Pancreas (tissue), 10 donors: ENCODE measurements around the gene CD59. TPM values are rescaled to one million over a fixed set of nuclear protein-coding genes. Genes with fewer than 3 reads are reported as not detected.
A peak's percentile ranks its signal among the peaks of the same experiment; 100 is the strongest.

ENCODE experiments used
- ATAC-seq, 4 donors: fragments of 200-7000 bp; cut with Tn5 transposase; one replicate each; pipeline versions ENCODE4 v1.8.0 to v1.9.1; 2020; ENCODE audit warnings: mild to moderate bottlenecking in 4 of 4, moderate library complexity in 4 of 4
- DNase-seq, 6 donors: peaks; one replicate each; pipeline ENCODE4 v3.0.0-alpha.2; 2020
- FAIRE-seq: peaks from 2 replicates; lab custom pipeline; 2012; peaks lifted over from hg19 to GRCh38; lab: Jason Lieb, UNC
- H3K27ac ChIP-seq, 4 donors: fragments of 200-600 bp; sonication (generic); 1 replicate in 3 of 4; 2 replicates in 1 of 4; pipeline versions ENCODE4 v1.5.0 to v1.8.0; 2020
- H3K27me3 ChIP-seq, 4 donors: fragments of 200-600 bp; one replicate each; pipeline ENCODE4 v1.8.0; 2021
- H3K36me3 ChIP-seq, 3 donors: fragments of 200-600 bp; sonication (generic) in 1 of 3; one replicate each; pipeline versions ENCODE4 v1.5.0 to v1.8.0; 2020 to 2021
- H3K4me1 ChIP-seq, 3 donors: fragments of 200-600 bp; one replicate each; pipeline ENCODE4 v1.8.0; 2021
- H3K4me3 ChIP-seq, 4 donors: fragments of 200-600 bp; sonication (generic) in 2 of 4; one replicate each; pipeline versions ENCODE4 v1.5.0 to v1.8.0; 2020 to 2021
- H3K9me3 ChIP-seq, 4 donors: fragments of 200-600 bp; one replicate each; pipeline ENCODE4 v1.8.0; 2021
- WGBS, 2 donors: extraction: QIAGEN DNeasy Blood & Tissue Kit; methylation state at CpG; one replicate each; pipeline ENCODE4 v1.1.7; 2013; 5-methylcytosine and 5-hydroxymethylcytosine counted together
- intact Hi-C, 3 donors: fragments of 100-400 bp; cut with DNase I; formaldehyde crosslinking; loops; one replicate each; pipeline versions ENCODE4 v1.11.1 to v1.14.2; 2022
- polyA plus RNA-seq, 2 donors: library from polyadenylated mRNA; stranded (reverse); fragments of 200-250 nt; gene quantifications; one replicate each; pipeline ENCODE4 v1.2.3, GENCODE V29; 2013
- total RNA-seq, 6 donors: library from RNA; stranded (reverse); fragmentation: NEBNext Ultra II Directional in 4 of 6; extraction: Animal tissue kit (Norgen Biotek cat#: 25700) in 4 of 6; gene quantifications; one replicate each; pipeline versions ENCODE4 v1.2.1 to v1.2.4, GENCODE V29; 2021 to 2023
- TF ChIP-seq, protein P1 (sequence below), 4 donors: fragments of 200-600 bp; sonication (generic) in 3 of 4; IDR thresholded peaks; one replicate each; pipeline versions ENCODE4 v1.5.0 to v1.8.0; 2021; ENCODE audit warnings: antibody characterized with exemption in 4 of 4
- donor health status: healthy with polysubstance abuse.
- donor health status: DM: no; HTN: no; CAD: no; lungs with moderate emphysema.
- donor health status: DM: no; HTN: no; CAD: no.
- donor health status: control.
- donor health status: control.
- donor health status: Bipolar disorder and iron deficiency.
- donor health status: DM: yes; HTN: yes; CAD: no.
- donor health status: DM: no; HTN: no; CAD: no.
- donor health status: DM: no; HTN: no; CAD: no.
- donor health status: DM: yes; HTN: yes; CAD: no.

The CD59 gene
- total and polyA plus RNA-seq, 8 donors, result 44.4 to 495 (median 170) TPM

DNA sequence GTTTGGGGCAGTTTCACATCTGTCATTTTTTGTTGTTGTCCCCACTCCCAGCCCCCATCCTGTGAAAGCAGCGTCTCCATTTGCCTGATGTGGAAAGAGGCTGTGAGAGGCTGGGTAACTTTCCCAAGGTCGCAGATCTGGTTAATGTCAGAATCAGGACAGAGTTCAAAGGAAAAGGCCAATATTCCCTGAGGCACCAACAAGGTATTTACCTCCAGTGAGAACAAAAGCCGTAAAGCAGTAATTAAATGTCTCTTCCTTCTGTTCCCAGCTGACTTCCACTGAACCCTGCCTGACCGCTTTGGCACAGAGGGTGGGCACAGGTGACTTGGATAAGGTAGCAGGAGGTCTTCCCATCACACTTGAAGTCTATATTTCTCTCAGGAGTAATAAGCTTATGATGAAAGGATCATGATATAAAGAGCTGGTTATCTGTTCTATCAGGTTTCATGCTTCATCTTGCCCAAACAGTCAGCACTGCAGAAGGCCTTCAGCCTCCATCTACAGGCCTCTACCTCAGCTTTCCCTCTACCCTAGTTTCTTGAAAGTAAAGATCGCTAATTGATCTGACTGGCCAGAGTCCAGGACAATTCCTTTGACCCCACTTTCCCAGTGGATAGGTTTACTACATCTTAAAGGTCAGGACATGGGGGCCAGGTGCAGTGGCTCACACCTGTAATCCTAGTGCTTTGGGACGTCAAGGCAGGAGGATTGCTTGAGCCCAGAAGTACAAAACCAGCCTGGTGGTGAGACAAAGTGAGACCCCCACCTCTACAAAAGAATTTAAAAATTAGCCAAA lies 45.0 kb downstream of the CD59 start:
- TF ChIP-seq, protein P1, sequence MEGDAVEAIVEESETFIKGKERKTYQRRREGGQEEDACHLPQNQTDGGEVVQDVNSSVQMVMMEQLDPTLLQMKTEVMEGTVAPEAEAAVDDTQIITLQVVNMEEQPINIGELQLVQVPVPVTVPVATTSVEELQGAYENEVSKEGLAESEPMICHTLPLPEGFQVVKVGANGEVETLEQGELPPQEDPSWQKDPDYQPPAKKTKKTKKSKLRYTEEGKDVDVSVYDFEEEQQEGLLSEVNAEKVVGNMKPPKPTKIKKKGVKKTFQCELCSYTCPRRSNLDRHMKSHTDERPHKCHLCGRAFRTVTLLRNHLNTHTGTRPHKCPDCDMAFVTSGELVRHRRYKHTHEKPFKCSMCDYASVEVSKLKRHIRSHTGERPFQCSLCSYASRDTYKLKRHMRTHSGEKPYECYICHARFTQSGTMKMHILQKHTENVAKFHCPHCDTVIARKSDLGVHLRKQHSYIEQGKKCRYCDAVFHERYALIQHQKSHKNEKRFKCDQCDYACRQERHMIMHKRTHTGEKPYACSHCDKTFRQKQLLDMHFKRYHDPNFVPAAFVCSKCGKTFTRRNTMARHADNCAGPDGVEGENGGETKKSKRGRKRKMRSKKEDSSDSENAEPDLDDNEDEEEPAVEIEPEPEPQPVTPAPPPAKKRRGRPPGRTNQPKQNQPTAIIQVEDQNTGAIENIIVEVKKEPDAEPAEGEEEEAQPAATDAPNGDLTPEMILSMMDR (IDR thresholded peaks at IDR 0.05), result no peak
- 37 to 39% methylated on average over 6 of the region's 6 CpGs for WGBS, 2 donors
- H3K4me1 ChIP-seq, result peaks cover 33 to 69% (median 45%) of the 10 kb centered on the region in 3 donors
- peak; percentile 2 to 16 (median 6) for ATAC-seq
- no peak overlapping the region for H3K4me3 ChIP-seq
- H3K27ac ChIP-seq, result peak overlapping the region; percentile 80 to 95 (median 88)
- H3K36me3 ChIP-seq, result no peaks in the 10 kb centered on the region
- DNase-seq, result peak in 1 of 6 donors; percentile 15
- no peaks in the 10 kb centered on the region for H3K27me3 ChIP-seq
- intact Hi-C loops, result loop anchor here in 1 of 3 donors (5.0 kb wide), 1 partner anchor 329 kb away; no protein-coding TSS in a partner anchor
- H3K9me3 ChIP-seq, result no peaks in the 10 kb centered on the region
- no peak for FAIRE-seq

DNA sequence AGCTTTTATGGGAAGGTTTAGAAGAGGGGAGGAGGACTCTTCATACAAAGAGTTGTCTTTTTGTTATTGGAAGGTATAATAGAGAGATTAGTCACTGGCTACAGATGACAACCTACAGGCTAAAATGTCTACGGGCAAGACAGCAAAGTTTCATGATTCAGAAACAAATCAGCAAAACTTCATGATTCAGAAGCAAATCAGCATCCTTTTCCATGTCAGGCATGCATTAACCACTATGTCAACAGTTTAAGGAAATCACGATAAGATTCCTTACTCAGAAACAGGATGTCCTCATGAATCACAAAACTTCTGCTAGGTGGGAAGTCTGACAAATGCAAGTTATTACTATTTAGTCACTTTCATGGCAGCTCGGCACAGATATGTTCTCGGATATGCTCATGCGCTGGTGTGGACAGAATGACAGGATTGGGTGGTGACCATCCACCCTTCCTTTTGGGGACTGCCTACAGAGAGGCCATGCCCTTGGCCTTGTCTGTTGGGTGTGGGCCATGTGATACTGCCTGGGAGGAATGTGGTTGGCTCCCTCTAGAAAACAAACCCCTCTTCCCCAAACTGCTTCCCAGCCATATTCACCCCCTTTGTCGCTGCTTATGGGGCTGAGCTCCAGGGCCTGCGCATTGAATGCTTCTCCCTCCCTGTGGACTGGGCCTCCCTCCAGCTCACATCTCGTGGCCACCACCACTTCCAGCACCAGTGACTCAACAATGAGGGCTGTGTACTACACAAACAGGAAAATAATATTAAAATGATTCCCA lies 45.7 kb downstream of the CD59 start:
- peak in 3 of 6 donors; percentile 30 to 57 (median 35) for DNase-seq
- intact Hi-C loops, result loop anchor here in 1 of 3 donors (5.0 kb wide), 1 partner anchor 328 kb away; no protein-coding TSS in a partner anchor
- 49 to 60% methylated on average over 8 of the region's 8 CpGs for WGBS, 2 donors

DNA sequence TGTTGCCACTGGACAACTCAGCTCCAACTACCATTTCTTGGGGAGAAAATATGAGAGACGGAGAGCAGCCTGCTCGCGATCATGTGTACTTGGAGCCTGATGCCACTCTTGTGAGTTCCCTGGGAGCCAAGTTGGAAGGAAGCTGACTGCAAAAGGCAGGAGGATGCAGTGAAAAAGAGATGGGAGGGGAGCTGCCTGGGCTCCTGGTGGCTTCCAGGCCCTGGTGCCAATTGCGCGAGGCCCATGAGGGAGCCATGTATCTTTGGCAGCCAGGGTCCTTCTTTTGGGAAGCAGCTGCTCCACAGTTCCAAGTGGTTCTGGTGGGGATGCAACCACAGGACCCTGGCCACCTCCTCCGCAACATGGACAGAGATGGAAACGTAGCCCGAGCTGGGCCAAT lies 46.7 kb downstream of the CD59 start:
- H3K4me1 ChIP-seq, result peaks cover 17 to 55% (median 33%) of the 10 kb centered on the region in 3 donors
- TF ChIP-seq, protein P1 (IDR thresholded peaks at IDR 0.05), result no peak
- no peaks in the 10 kb centered on the region for H3K27me3 ChIP-seq
- ATAC-seq, result no peak
- H3K4me3 ChIP-seq, result no peak overlapping the region
- H3K27ac ChIP-seq, result peak overlapping the region; percentile 16 to 95 (median 88)
- WGBS, 2 donors, result 95 to 97% methylated on average over 8 of the region's 8 CpGs
- no peak for FAIRE-seq
- H3K36me3 ChIP-seq, result no peaks in the 10 kb centered on the region
- H3K9me3 ChIP-seq, result no peaks in the 10 kb centered on the region
- DNase-seq, result no peak
- intact Hi-C loops, result loop anchor here in 1 of 3 donors (10.0 kb wide), 2 partner anchors 325 to 525 kb away; partner anchors contain the start of gene CSTF3

More for the DNA sequence above, 45.7 kb downstream of the CD59 start:
- ATAC-seq (peak; percentile 8 to 40 (median 24)), FAIRE-seq (no peak)
- peaks cover 25 to 61% (median 42%) of the 10 kb centered on the region in 3 donors for H3K4me1 ChIP-seq
- peak overlapping the region; percentile 80 to 95 (median 88) for H3K27ac ChIP-seq
- H3K36me3 ChIP-seq, result no peaks in the 10 kb centered on the region
- no peak overlapping the region for H3K4me3 ChIP-seq
- H3K27me3 ChIP-seq, result no peaks in the 10 kb centered on the region
- no peaks in the 10 kb centered on the region for H3K9me3 ChIP-seq
- TF ChIP-seq, protein P1 (IDR thresholded peaks at IDR 0.05), result no peak

DNA sequence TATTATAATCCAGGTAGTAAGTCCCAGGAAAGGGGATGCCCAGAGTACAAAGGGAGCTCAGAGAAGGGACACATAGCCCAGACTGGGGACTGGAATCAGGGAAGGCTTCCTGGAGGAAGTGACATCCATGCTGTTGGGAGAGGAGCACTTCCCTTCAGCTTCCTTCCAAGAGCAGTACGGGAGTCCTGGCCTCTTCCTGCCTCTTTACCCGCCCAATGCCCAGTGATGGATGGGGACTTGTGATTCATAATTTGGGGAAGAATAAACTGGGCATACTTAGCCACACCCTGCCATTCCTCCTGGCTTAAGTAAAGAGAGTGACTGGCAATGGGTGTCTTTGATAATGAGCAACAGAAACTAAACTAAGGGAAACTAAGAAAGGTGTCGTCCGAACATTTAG lies 47.1 kb downstream of the CD59 start:
- H3K36me3 ChIP-seq, result no peaks in the 10 kb centered on the region
- no peaks in the 10 kb centered on the region for H3K27me3 ChIP-seq
- intact Hi-C loops, result loop anchor here in 1 of 3 donors (10.0 kb wide), 2 partner anchors 324 to 524 kb away; partner anchors contain the start of gene CSTF3
- H3K27ac ChIP-seq, result peak overlapping the region in 3 of 4 donors; percentile 16 to 95 (median 91)
- H3K9me3 ChIP-seq, result no peaks in the 10 kb centered on the region
- ATAC-seq, result no peak
- TF ChIP-seq, protein P1 (IDR thresholded peaks at IDR 0.05), result no peak
- no peak for DNase-seq
- 80 to 89% methylated on average over 4 of the region's 4 CpGs for WGBS, 2 donors
- no peak overlapping the region for H3K4me3 ChIP-seq
- FAIRE-seq, result no peak
- H3K4me1 ChIP-seq, result peaks cover 13 to 51% (median 28%) of the 10 kb centered on the region in 3 donors
